ENCODE measurements around the gene UBR2. TPM values are rescaled to one million over a fixed set of nuclear protein-coding genes. Genes with fewer than 3 reads are reported as not detected.
A peak's percentile ranks its signal among the peaks of the same experiment; 100 is the strongest.

UBR2 gene
- total RNA-seq, 2 experiments from 2014 or later = 27.4 to 27.7 TPM

DNA sequence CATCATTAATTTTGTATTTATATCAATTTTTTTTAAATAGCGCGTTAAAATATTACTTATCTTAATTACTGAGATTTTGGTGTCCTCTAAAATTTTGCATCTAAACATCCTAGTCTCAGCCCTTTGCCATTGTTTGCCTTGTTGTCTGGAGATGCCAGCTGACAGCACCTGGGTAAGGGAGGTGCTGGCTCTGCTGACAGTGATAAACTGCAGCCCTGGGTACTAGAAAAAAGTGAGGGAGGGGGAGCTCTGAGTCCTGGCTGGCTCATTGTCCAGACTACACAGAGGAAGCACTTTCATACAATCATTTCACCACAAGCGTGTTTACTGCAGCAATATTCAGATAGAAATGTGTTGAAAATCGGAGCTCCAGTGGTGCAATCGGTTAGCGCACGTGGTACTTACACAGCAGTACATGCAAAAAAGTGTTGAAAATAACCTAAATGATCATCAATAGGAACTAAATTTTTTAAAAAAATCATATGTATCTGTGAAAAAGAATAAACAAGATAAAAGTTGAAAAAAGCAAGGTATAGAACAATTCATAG lies 18.5 kb upstream of the UBR2 start:
- Mint-ChIP-seq H3K9me3 (no peaks in the 10 kb centered on the region), H3K27ac (no peak overlapping the region), H3K4me3 (no peak overlapping the region), H3K36me3 (ENCODE audit: low read depth) (no peaks in the 10 kb centered on the region), H3K27me3 (peaks cover 8% of the 10 kb centered on the region), H3K4me1 (ENCODE audit: low read depth) (peaks cover 12% of the 10 kb centered on the region)
- Histone ChIP-seq H3K27me3 (ENCODE audit: control insufficient read depth in 1 of 2, insufficient read depth in 2 of 2, low read length in 2 of 2) (no peaks in the 10 kb centered on the region), H3K27ac (ENCODE audit: low read depth in 1 of 2, low read length in 2 of 2) (no peak overlapping the region), H3K36me3 (ENCODE audit: insufficient read depth, low read length) (no peaks in the 10 kb centered on the region), H3K4me3 (ENCODE audit: low read length) (no peak overlapping the region), H3K4me1 (ENCODE audit: insufficient read depth, low read length) (peaks cover 11% of the 10 kb centered on the region), H3K9me3 (ENCODE audit: control insufficient read depth in 1 of 2, insufficient read depth in 1 of 2, low read length in 2 of 2) (no peaks in the 10 kb centered on the region)
- CTCF ChIA-PET = no interaction called here
- ATAC-seq (ENCODE audit: poor library complexity) (no peak), DNase-seq (peak in 2 of 14 experiments; percentile 29 to 48)
- POLR2A ChIA-PET = no interaction called here
- intact Hi-C loops (cut with DNase I, micrococcal nuclease) = loop anchor here (5.0 kb wide), 3 partner anchors 233 to 468 kb away; partner anchors contain the start of gene MRPS10 (in 1 of the 2)
- TF ChIP-seq, protein P1, sequence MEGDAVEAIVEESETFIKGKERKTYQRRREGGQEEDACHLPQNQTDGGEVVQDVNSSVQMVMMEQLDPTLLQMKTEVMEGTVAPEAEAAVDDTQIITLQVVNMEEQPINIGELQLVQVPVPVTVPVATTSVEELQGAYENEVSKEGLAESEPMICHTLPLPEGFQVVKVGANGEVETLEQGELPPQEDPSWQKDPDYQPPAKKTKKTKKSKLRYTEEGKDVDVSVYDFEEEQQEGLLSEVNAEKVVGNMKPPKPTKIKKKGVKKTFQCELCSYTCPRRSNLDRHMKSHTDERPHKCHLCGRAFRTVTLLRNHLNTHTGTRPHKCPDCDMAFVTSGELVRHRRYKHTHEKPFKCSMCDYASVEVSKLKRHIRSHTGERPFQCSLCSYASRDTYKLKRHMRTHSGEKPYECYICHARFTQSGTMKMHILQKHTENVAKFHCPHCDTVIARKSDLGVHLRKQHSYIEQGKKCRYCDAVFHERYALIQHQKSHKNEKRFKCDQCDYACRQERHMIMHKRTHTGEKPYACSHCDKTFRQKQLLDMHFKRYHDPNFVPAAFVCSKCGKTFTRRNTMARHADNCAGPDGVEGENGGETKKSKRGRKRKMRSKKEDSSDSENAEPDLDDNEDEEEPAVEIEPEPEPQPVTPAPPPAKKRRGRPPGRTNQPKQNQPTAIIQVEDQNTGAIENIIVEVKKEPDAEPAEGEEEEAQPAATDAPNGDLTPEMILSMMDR (IDR thresholded peaks at IDR 0.05) = no peak

DNA sequence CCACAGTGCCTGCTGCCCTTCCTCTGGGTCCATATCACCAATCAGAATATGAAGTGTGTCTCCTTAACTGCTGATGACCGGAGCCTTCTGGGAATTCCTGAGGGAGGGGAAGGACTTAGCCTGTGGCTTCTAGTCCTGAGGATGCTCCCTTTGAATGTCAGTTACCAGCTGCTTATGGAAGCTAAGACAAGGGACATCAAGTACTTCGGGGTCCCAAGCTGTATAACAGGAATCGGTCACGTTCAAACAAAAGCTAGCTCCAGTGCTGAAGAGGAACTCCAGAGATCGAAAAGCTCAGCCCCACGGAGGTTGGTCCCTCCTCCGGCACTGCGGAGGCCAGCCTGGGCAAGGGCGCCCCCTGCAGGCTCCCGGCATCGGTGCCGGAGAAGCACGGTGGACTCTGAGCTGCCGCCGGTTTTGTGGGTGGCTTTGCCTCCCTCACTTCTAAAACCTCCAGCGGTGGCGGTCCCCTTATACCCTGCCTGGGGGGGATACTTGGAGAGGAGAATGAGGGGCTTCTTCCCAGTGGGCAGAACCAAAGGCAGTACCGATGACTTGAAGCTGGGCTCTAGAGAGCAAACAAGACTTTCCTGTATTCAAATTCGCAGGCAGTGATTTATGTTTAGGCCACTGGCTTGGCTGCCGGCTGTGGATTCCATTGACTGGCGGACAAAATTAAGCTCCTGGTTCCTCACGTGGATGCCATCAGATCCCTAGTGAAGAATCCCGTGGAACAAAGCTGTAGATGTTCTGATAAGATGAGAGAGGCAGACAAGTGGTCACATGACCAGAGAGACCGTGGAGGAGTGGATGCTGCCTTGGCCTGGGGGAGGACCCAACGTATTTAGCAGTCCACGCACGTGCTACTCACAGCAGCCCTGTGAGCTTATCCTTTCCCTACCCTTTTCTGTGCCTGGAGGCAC lies 16.2 kb upstream of the UBR2 start:
- ChIA-PET CTCF (interaction anchor here (0.6 to 2.1 kb wide), 56 partner anchors 8 to 969 kb away, joined by 3 to 44 read pairs (median 4); partner anchors contain the start of genes MRPS10, POLR1C, TRERF1 and UBR2), POLR2A (interaction anchor here (0.6 to 2.5 kb wide), 16 partner anchors 10 to 381 kb away, joined by 3 to 19 read pairs (median 4); partner anchors contain the start of genes RPL7L1, TBCC and UBR2)
- ATAC-seq (ENCODE audit: poor library complexity) (peak; percentile 98), DNase-seq (peak; percentile 72 to 91 (median 86))
- peak overlapping the region; percentile 65 for H3K27ac Mint-ChIP-seq
- peaks cover 12% of the 10 kb centered on the region for H3K4me1 Mint-ChIP-seq (ENCODE audit: low read depth)
- H3K4me3 Mint-ChIP-seq = peak overlapping the region; percentile 66
- no peaks in the 10 kb centered on the region for H3K36me3 Mint-ChIP-seq (ENCODE audit: low read depth)
- intact Hi-C loops (cut with DNase I, micrococcal nuclease) = loop anchor here (1.0 to 5.0 kb wide), 7 partner anchors 181 to 470 kb away; partner anchors contain the start of gene MRPS10 (in 1 of the 2)
- Histone ChIP-seq H3K27me3 (ENCODE audit: control insufficient read depth in 1 of 2, insufficient read depth in 2 of 2, low read length in 2 of 2) (no peaks in the 10 kb centered on the region), H3K27ac (ENCODE audit: low read depth in 1 of 2, low read length in 2 of 2) (no peak overlapping the region), H3K36me3 (ENCODE audit: insufficient read depth, low read length) (no peaks in the 10 kb centered on the region), H3K9me3 (ENCODE audit: control insufficient read depth in 1 of 2, insufficient read depth in 1 of 2, low read length in 2 of 2) (no peaks in the 10 kb centered on the region), H3K4me3 (ENCODE audit: low read length) (peak overlapping the region; percentile 38), H3K4me1 (ENCODE audit: insufficient read depth, low read length) (peaks cover 11% of the 10 kb centered on the region)
- TF ChIP-seq, protein P1 (IDR thresholded peaks at IDR 0.05) = peak; percentile 93
- no peaks in the 10 kb centered on the region for H3K9me3 Mint-ChIP-seq
- peaks cover 13% of the 10 kb centered on the region for H3K27me3 Mint-ChIP-seq

DNA sequence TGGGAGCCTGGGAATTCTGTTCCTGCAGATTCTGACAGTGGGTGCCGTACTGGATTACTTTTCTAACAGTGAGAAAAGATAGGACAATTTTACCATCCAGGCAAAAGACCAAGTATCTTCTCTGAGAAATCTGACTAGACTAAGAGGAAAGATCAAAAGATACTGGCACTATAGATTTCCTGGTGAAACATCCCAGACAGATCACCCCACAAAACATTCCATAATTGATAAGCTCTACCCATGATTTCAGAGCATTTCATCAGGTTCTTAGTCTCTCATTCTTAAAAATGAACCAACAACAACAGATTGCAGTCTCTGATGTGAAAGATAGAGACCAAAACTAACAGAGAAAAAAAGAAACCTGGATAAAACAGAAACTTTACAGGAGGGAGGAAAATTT lies 13.6 kb upstream of the UBR2 start:
- H3K4me3 Mint-ChIP-seq = no peak overlapping the region
- POLR2A ChIA-PET = no interaction called here
- ATAC-seq (ENCODE audit: poor library complexity) = no peak
- intact Hi-C loops (cut with DNase I, micrococcal nuclease) = no loop called here
- H3K27me3 Mint-ChIP-seq = peaks cover 21% of the 10 kb centered on the region
- Histone ChIP-seq H3K4me1 (ENCODE audit: insufficient read depth, low read length) (peaks cover 15% of the 10 kb centered on the region), H3K9me3 (ENCODE audit: control insufficient read depth in 1 of 2, insufficient read depth in 1 of 2, low read length in 2 of 2) (no peaks in the 10 kb centered on the region), H3K36me3 (ENCODE audit: insufficient read depth, low read length) (no peaks in the 10 kb centered on the region), H3K27me3 (ENCODE audit: control insufficient read depth in 1 of 2, insufficient read depth in 2 of 2, low read length in 2 of 2) (no peaks in the 10 kb centered on the region), H3K4me3 (ENCODE audit: low read length) (no peak overlapping the region), H3K27ac (ENCODE audit: low read depth in 1 of 2, low read length in 2 of 2) (no peak overlapping the region)
- H3K9me3 Mint-ChIP-seq = no peaks in the 10 kb centered on the region
- H3K36me3 Mint-ChIP-seq (ENCODE audit: low read depth) = no peaks in the 10 kb centered on the region
- TF ChIP-seq, protein P1 (IDR thresholded peaks at IDR 0.05) = no peak
- H3K27ac Mint-ChIP-seq = no peak overlapping the region
- peaks cover 15% of the 10 kb centered on the region for H3K4me1 Mint-ChIP-seq (ENCODE audit: low read depth)
- no peak for DNase-seq
- CTCF ChIA-PET = no interaction called here

Data from CD4-positive, alpha-beta T cell (primary cell).